Right lobe of liver (tissue), 4 donors: Measurements from ENCODE around the gene GPRC6A.

Experiments used
- CTCF ChIP-seq, 4 donors: fragments of 200-600 bp in 3 of 4; fragments of 450-650 bp in 1 of 4; IDR thresholded peaks; one replicate each; pipeline versions ENCODE4 v1.5.1 to v1.8.0; 2016 to 2022; ENCODE audit warnings: antibody characterized with exemption in 4 of 4, mild to moderate bottlenecking in 2 of 4
- POLR2A ChIP-seq: fragments of 450-650 bp; IDR thresholded peaks from one replicate; pipeline ENCODE4 v1.6.1; 2017; ENCODE audit warnings: antibody characterized with exemption, mild to moderate bottlenecking
- donor health status: DM: no; HTN: no; CAD: no.
- donor health status: DM: no; HTN: no; CAD: no.
- donor health status: DM: no; HTN: yes; CAD: no.

- TF ChIP-seq CTCF (IDR thresholded peaks at IDR 0.05), result no peak
- TF ChIP-seq POLR2A, result no peak
These were observed 30.4 kb upstream of the GPRC6A start for GRCh38 chr6:116859264-116859663.
